ENCODE results near the gene MAD2L1BP.

Gene MAD2L1BP

DNA sequence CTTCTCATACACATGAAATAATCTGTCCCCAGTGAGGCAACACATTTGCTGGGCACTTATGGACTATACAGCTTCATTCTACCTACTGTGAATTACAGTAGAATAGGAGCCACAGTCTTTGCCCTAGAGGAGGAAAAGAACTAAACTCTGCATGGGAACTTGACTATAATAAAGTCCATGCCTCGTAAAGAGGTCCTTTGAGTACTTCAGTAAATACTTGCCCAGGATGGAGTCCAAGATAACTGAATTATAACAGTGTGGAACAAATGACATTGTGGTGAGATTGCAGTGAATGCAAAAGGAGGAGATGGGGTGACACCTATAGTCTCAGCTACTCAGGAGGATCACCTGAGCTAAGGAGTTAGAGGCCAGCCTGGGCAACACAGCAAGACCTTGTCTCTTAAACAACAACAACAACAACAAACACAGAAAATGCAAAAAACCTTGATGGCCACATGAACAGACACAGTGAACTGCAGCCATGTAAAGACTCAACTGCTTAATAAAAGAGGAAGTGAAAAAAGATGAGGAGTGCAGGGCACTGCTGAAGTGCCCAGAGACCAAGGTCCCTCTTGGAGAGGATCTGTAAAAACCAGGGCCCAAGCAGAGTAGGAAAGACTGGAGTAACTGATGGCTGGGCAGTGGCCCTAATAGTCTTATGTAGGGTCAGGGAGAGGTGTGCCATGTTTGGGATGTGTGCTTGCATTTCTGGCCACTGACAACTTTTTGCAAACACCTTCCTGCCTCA is 48.2 kb downstream of the MAD2L1BP start:
- no peak for DNase-seq

DNA sequence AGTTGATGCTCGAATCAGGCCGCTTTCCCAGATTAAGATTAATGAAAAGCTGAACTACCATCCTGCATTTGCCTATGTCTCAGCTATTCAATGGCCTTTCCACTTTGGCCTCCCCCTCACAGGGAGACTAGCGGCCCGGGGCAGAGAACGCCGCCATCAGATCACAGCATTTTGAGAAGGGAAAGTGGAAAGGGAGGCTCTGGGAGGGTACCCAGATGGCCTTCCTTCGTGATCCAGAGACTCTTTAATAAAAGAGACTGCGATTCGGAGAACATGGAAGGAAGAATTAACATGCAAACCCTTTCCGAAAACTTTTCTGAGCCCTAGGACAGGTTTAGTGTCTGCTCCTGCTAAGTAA is 51.4 kb downstream of the MAD2L1BP start:
- DNase-seq: no peak

DNA sequence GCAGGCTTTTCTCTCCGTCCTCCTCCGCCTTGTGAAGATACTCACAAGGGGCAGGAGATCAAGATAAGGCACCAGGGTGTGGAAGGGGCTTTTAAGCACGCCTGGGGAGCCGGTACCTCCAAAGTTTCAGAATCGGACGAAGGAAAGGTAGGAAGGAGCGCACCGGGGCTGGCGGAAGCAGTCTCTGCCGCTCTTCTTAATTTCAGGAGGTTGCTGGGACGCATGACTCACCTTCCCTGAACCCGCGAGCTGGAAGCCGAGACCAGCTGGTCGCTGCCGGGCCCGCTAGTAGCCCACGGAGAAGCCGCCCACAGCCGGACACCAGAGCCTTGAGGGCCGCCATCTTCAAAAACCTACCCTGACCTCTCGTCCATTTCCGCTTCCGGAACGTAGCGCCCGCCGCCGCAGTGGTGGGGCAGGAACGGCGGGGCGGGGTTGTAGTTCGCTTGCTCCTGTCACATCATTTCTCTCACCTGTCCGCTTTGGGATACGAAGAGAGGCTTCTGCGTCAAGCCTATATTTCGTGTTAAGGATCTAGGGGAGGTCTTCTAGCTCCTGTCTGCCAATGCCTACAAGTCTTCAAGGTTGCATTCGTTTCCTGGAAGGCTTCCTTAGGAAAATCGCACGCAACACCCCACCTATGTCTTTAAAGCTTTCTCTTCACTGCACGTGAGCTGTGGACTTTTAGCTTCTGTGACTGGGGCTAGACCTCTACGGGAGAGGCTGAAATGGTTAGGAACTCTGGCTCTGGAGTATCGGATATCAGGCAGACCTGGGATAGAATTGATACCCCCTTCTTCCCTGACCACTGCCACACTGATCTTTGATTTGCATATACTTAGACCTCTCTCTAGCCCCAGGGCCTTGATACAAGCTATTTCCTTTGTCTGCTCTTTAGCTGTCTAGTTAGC is 52.1 kb downstream of the MAD2L1BP start, which contains the start of gene MRPS18A:
Gene MRPS18A (minus strand): TSS at position 355 of the 911 bp plus-strand sequence. CDS start 12 bp downstream, at position 343.
- peak; percentile 74 to 85 for DNase-seq

DNA sequence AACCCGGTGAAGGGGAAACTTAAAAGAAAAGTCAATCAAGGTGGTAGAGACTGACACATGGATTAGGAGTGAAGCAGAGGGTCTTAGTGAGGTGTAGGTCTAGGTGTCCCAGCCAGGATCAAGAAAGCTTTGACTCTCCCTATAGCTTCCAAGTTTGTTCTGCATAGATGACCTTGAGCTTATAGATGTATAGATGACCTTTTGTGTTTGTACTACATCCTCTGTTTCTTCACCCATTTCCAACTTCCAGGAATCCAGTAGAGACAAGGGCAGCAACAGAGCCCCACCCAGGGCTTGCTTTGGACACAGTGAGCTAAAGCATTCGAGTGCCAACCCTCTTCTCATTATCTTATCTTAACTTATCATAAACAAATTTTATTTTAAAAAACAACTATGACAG is 53.8 kb downstream of the MAD2L1BP start:
- no peak for DNase-seq

All from NCI-H526 (cell line).